Measurements from ENCODE around the gene DCDC2B. TPM values are rescaled to one million over a fixed set of nuclear protein-coding genes. Genes with fewer than 3 reads are reported as not detected.

Gene DCDC2B
- total and polyA plus RNA-seq, 2 of the 13 experiments (the other 11 are each of a cell fraction or from before 2014, with no cell fraction given) = not detected

GRCh38 chr1:32205401-32206370 is 3.2 kb upstream of the DCDC2B start, which contains the start of gene IQCC:
IQCC (plus strand) TSS chr1:32205671; CDS start chr1:32205682, 11 bp downstream.
- in situ Hi-C loops (cut with HindIII; ENCODE audit: extremely low pct_ligation_motif_present, low pct_unique_long_range_greater_than_20kb) (no loop called here), intact Hi-C loops (cut with micrococcal nuclease; ENCODE audit: unreplicated experiment) (no loop called here)
- Histone ChIP-seq H3K4me2 (ENCODE audit: low read depth, low read length) (peak within 1 kb of the TSS; percentile 85), H3K9ac (ENCODE audit: insufficient read depth, low read depth, low read length) (peak within 1 kb of the TSS; percentile 87), H3K4me3 (replicated peaks in 1 of 3; ENCODE audit: insufficient read depth in 1 of 3, low read depth in 2 of 3, low read length in 3 of 3) (peak within 1 kb of the TSS; percentile 53 to 93 (median 86)), H3K36me3 (replicated peaks in 1 of 2; ENCODE audit: control insufficient read depth in 1 of 2, insufficient read depth in 2 of 2, low read length in 2 of 2) (no peaks in the 10 kb centered on the region; a peak in 1 of 5 replicates), H4K20me1 (ENCODE audit: insufficient read depth, low read length) (no peaks in the 10 kb centered on the region), H2AFZ (ENCODE audit: low read length) (no peak within 1 kb of the TSS), H3K9me3 (ENCODE audit: low read length) (no peaks in the 10 kb centered on the region), H3K4me1 (ENCODE audit: insufficient read depth, low read length) (peaks cover 19% of the 10 kb centered on the region), H3K27ac (ENCODE audit: extremely low read length, insufficient read depth, low read length) (peak within 1 kb of the TSS; percentile 39), H3K79me2 (ENCODE audit: insufficient read depth, low read length) (no peaks in the 10 kb centered on the region), H3K27me3 (ENCODE audit: control insufficient read depth in 1 of 2, insufficient read depth in 2 of 2, low read length in 2 of 2) (no peaks in the 10 kb centered on the region)
- TSS peak; percentile 91 for BruUV-seq (replicated peaks)
- 2% methylated on average over 16 of the region's 77 CpGs for WGBS (ENCODE audit: low lambda C conversion rate)
- FAIRE-seq (no peak), DNase-seq (ENCODE audit: low spot score) (peak; percentile 78), ATAC-seq (peak; percentile 74)
- ChIA-PET CTCF (ENCODE audit: low intra/inter-chr PET ratio, low total read pairs) (no interaction called here), POLR2A (interaction anchor here (0.7 to 2.6 kb wide), 7 partner anchors 8 to 189 kb away, joined by 3 to 11 read pairs (median 4); partner anchors contain the start of genes BSDC1, MARCKSL1 and TXLNA)
- TF ChIP-seq ZNF354B (CRISPR knock-in tag; IDR thresholded peaks at IDR 0.05) (no peak), CEBPZ (IDR thresholded peaks at IDR 0.05; ENCODE audit: low read length) (no peak), ZNF362 (CRISPR knock-in tag; IDR thresholded peaks at IDR 0.05; ENCODE audit: borderline replicate concordance) (no peak), ZC3H13 (CRISPR knock-in tag; IDR thresholded peaks at IDR 0.05) (0 out of 2 replicates have a peak, but pooled peaks have one; percentile 45), GLMP (CRISPR knock-in tag; IDR thresholded peaks at IDR 0.05; ENCODE audit: borderline replicate concordance) (peak; percentile 44; the same call in 1 of the 2 replicates), U2AF1 (optimal IDR thresholded peaks at IDR 0.05; ENCODE audit: low read depth, low read length) (no peak), ZFP62 (CRISPR knock-in tag; IDR thresholded peaks at IDR 0.05) (no peak), NRL (CRISPR knock-in tag; IDR thresholded peaks at IDR 0.05; ENCODE audit: borderline replicate concordance) (0 out of 2 replicates have a peak, but pooled peaks have one; percentile 5), HOXA7 (CRISPR knock-in tag; IDR thresholded peaks at IDR 0.05) (0 out of 2 replicates have a peak, but pooled peaks have one; percentile 51), ZNF580 (CRISPR knock-in tag; IDR thresholded peaks at IDR 0.05; ENCODE audit: borderline replicate concordance, low read depth) (no peak), ZNF652 (CRISPR knock-in tag; IDR thresholded peaks at IDR 0.05; ENCODE audit: borderline replicate concordance, low read depth) (no peak), CSRNP2 (CRISPR knock-in tag; conservative IDR thresholded peaks at IDR 0.05; ENCODE audit: low read depth) (no peak), ZNF30 (CRISPR knock-in tag; IDR thresholded peaks at IDR 0.05) (no peak), SALL1 (CRISPR knock-in tag; IDR thresholded peaks at IDR 0.05) (peak; percentile 39), MXI1 (IDR thresholded peaks at IDR 0.05; ENCODE audit: borderline replicate concordance, low read depth, low read length) (peak; percentile 94; the same call in 2 of the 3 replicates)
